Stimulated activated CD8-positive, alpha-beta memory T cell treated with anti-CD3 and anti-CD28 coated beads, Interleukin-15, amount 100 ng/mL, for 24 hours (primary cell): ENCODE data around the gene SREBF1.

Experiments
- DNase-seq: peaks from one replicate; pipeline ENCODE4 v3.0.0-alpha.2; 2020; ENCODE audit warnings: low read depth

The SREBF1 gene

GRCh38 chr17:17781591-17782496 lies 54.9 kb downstream of the SREBF1 start:
- no peak for DNase-seq

- no peak for DNase-seq
Observed at GRCh38 chr17:17780922-17781590, 55.7 kb downstream of the SREBF1 start.

- DNase-seq, result no peak
Observed at GRCh38 chr17:17779015-17779611, 57.7 kb downstream of the SREBF1 start.

GRCh38 chr17:17778308-17779014 lies 58.3 kb downstream of the SREBF1 start:
- DNase-seq, result no peak

- no peak for DNase-seq
Observed at GRCh38 chr17:17776889-17777288, 59.9 kb downstream of the SREBF1 start.

GRCh38 chr17:17774009-17774881 lies 62.5 kb downstream of the SREBF1 start:
- no peak for DNase-seq

GRCh38 chr17:17772231-17772630 lies 64.6 kb downstream of the SREBF1 start:
- DNase-seq, result no peak

- DNase-seq, result no peak
Observed at GRCh38 chr17:17771498-17772201, 65.1 kb downstream of the SREBF1 start.

GRCh38 chr17:17770632-17771044 lies 66.1 kb downstream of the SREBF1 start:
- DNase-seq, result no peak

- DNase-seq, result no peak
Observed at GRCh38 chr17:17769869-17770631, 66.7 kb downstream of the SREBF1 start.

- no peak for DNase-seq
Observed at GRCh38 chr17:17768424-17769088, 68.2 kb downstream of the SREBF1 start.

GRCh38 chr17:17767887-17768418 lies 68.8 kb downstream of the SREBF1 start:
- no peak for DNase-seq

GRCh38 chr17:17767154-17767869 lies 69.5 kb downstream of the SREBF1 start:
- no peak for DNase-seq

GRCh38 chr17:17766744-17767120 lies 70.1 kb downstream of the SREBF1 start:
- DNase-seq, result no peak

- DNase-seq, result no peak
Observed at GRCh38 chr17:17766077-17766743, 70.6 kb downstream of the SREBF1 start.

GRCh38 chr17:17765359-17766076 lies 71.3 kb downstream of the SREBF1 start:
- no peak for DNase-seq

GRCh38 chr17:17763734-17764133 lies 73.1 kb downstream of the SREBF1 start:
- DNase-seq, result no peak
